ENCODE data around the gene FXYD2. TPM values are rescaled to one million over a fixed set of nuclear protein-coding genes. Genes with fewer than 3 reads are reported as not detected.

The FXYD2 gene
- total RNA-seq, 4 donors from 2014 or later: 0.34 to 4.0 (median 1.9) TPM; not detected in 1

DNA sequence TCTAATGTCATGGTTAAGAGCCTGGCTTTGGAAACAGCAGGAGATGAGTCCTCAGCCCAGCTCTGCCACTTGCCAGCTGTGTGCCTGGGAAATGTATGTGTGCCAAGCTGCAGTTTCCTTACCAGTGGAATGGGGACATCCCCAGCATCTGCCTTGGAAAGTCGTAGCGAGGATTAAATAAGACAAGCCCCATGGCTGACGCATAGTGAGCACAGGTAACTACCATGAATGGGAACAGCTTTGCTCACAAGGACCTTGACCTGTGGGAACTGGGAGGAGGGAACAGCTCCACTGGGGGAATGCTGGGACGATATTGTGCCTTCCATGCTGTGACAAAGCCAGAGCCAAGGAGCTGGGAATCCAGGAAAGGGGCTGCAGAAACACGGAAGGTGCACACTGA, 24.9 kb downstream of the FXYD2 start:
- no peak for TF ChIP-seq CTCF (IDR thresholded peaks at IDR 0.05; ENCODE audit: low read depth)

GRCh38 chr11:117796872-117797529, 27.5 kb downstream of the FXYD2 start, which contains the start of gene DSCAML1:
TSS of gene DSCAML1 (minus strand) at chr11:117797216. CDS start at chr11:117797079, 137 bp downstream.
- no peak for TF ChIP-seq CTCF (IDR thresholded peaks at IDR 0.05; ENCODE audit: low read depth)

- TF ChIP-seq CTCF (IDR thresholded peaks at IDR 0.05; ENCODE audit: low read depth): no peak
Observed at GRCh38 chr11:117796456-117796871, 28.1 kb downstream of the FXYD2 start.

DNA sequence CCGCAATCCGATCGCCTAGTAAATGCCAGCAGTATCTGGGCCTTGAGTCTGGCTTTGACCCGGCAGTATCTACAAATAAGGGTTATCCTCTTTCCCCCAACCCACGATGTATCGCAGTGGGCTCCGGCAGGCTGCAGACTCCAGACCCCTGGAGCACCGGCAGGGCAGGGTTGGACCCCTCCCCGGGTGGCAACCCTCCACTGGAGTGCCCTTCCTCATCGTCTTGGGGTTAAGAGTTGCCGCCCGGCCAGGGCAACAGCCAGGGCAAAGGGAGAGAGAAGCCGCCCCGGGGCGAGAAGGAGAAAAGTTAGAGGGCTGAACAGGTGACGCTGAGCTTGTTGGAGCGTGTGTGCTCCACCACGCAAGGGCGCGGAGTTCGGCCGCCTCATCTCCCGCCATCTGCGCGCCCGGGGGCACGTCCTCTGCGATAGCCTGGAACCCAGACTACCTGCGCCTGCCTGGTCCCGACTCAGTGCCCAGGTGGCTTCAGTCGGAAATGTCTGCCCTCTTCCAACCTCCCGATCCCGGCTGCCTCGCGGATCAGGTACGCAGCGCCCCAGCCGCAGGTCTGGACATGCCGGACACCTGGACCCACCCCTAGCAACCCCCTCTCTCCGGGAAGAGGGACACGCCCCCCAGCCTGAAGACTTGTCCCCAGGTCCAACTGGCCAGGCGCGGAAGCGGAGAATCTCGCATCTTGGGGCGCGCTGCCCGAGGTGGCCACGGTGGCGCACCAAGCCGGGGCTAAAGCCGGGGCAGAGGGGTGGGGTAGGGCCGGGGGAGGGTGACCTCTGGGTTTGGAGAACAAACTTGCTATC, 28.7 kb downstream of the FXYD2 start:
- no peak for TF ChIP-seq CTCF (IDR thresholded peaks at IDR 0.05; ENCODE audit: low read depth)

DNA sequence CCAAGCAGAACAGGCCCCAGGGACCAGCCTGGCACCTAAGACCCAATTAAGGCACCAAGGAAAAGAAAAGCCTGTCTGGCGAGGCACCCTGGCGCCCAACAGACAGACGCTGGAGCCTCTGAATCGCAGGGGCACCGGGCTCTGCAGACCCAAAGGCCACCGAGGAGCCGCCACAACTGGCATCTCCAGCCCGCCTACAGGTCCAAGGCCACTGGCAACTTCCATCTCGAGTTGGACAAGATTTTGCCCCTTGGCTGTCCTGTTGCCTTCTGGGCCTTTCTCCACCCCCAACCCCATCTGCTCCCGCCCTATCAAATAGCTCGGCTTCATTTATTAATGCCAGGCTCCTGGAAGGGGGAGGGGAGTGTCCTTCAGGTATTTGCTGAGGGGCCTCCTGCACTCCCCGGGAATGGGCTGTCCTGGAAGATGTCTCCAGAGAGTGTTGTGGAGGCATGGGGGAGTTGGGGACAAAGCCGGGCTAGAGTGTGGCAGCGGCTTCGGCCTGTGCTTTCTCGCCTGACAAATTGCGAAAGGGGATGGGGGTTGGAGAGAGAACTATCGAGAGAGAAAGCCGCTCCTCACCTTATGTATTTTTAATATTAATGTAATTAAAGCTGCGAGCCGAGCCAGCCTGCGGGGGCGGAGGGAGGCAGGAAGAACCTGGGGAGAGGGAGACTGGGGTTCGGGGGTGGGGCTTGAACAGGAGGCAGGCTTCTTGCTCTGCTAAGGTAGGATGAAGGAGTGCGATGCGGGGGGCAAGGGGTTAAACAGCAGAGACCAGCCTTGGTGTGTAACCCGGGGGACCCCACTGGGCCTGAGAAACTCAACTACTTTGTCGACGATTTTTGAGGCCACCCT, 29.5 kb downstream of the FXYD2 start:
- TF ChIP-seq CTCF (IDR thresholded peaks at IDR 0.05; ENCODE audit: low read depth): no peak

DNA sequence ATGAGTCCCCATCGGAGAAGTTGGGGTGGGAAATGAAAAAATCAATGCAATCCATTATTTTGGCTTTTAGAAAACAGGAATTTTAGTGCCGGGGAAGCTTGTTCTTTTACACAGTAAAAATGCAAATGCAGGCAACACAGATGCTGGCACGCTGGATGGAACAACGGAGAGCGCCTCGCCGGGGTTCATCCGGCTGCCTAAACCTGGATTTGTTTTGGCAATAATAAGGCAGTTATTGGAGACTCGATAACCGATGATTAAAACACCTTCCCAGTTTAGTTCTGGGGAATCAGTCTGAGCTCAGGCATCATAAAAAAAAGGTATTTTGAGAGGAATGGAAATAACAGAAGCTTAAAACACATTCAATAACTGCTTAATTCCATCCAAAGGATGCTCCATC, 30.4 kb downstream of the FXYD2 start:
- no peak for TF ChIP-seq CTCF (IDR thresholded peaks at IDR 0.05; ENCODE audit: low read depth)
